ENCODE data around the gene SLC25A13. TPM values are rescaled to one million over a fixed set of nuclear protein-coding genes. Genes with fewer than 3 reads are reported as not detected.

The SLC25A13 gene
- total RNA-seq, 1 experiment from 2014 or later = 71.7 TPM

DNA sequence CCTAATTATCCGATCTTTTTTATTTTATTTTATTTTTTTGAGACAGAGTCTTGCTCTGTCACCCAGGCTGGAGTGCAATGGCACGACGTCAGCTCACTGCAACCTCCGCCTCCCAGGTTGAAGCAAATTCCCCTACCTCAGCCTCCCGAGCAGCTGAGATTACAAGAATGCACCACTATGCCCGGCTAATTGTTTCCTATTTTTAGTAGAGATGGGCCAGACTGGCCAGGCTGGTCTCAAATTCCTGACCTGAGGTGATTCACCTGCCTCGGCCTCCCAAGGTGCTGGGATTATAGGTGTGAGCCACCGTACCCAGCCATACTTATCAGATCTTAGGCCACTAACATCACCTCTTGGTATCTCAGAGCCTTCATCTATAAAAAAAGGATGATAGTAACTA, 4.9 kb downstream of the SLC25A13 start:
- H4K91ac ChIP-seq (ENCODE audit: insufficient read length, low read depth, low read length) = no peak overlapping the region
- H2BK20ac ChIP-seq (ENCODE audit: low read depth, low read length, poor library complexity, severe bottlenecking) = no peak overlapping the region
- no peaks in the 10 kb centered on the region for H3K23me2 ChIP-seq (ENCODE audit: insufficient read length, low read depth, low read length, poor library complexity, severe bottlenecking)
- no peak overlapping the region for H3K27ac ChIP-seq (ENCODE audit: insufficient read length, low read depth, low read length)
- peaks cover 32 to 47% of the 10 kb centered on the region in 2 experiments for H3K4me1 Mint-ChIP-seq
- H3K23ac ChIP-seq (ENCODE audit: insufficient read length, low read depth, low read length) = no peak overlapping the region
- H3K79me2 ChIP-seq (ENCODE audit: insufficient read depth, low read length) = peaks cover 12% of the 10 kb centered on the region; the same call in 1 of the 2 replicates
- H3T11ph ChIP-seq (ENCODE audit: low read length) = no peak overlapping the region
- H3K4ac ChIP-seq (ENCODE audit: low read depth, low read length) = no peak overlapping the region
- no peaks in the 10 kb centered on the region for H3K79me1 ChIP-seq (ENCODE audit: insufficient read depth, low read depth, low read length, poor library complexity, severe bottlenecking)
- no peak overlapping the region for H3K27ac Mint-ChIP-seq
- no peak overlapping the region for H4K5ac ChIP-seq (ENCODE audit: insufficient read length, low read depth, low read length)
- H3K4me2 ChIP-seq (ENCODE audit: insufficient read depth, insufficient read length, low read length) = no peak overlapping the region
- no CpG with 5 or more reads among the region's 8 CpGs for WGBS (ENCODE audit: extremely low coverage, insufficient read length, low lambda C conversion rate)
- H3K18ac ChIP-seq (ENCODE audit: insufficient read length, low read depth, low read length) = no peak overlapping the region
- H3K9me3 ChIP-seq (ENCODE audit: control insufficient read depth, low read depth, low read length) = no peaks in the 10 kb centered on the region
- H3K4me3 Mint-ChIP-seq = no peak overlapping the region
- no peak overlapping the region for H2AK5ac ChIP-seq (ENCODE audit: insufficient read length, low read length)
- H4K8ac ChIP-seq (replicated peaks; ENCODE audit: insufficient read length, low read depth, low read length) = no peak overlapping the region
- H3K9ac ChIP-seq (ENCODE audit: extremely low read depth, insufficient read length, low read length) = no peak overlapping the region
- H2BK15ac ChIP-seq (ENCODE audit: low read depth, low read length) = no peak overlapping the region
- no peaks in the 10 kb centered on the region for H4K20me1 ChIP-seq (ENCODE audit: control insufficient read depth, insufficient read depth, insufficient read length)
- peaks cover 0 to 5% (median 2%) of the 10 kb centered on the region in 3 experiments; a peak in 3 of 7 replicates for H3K36me3 Mint-ChIP-seq (ENCODE audit: insufficient read depth in 1 of 3, low read depth in 3 of 3)
- no peak overlapping the region for H2BK120ac ChIP-seq (ENCODE audit: low read depth, low read length, poor library complexity, severe bottlenecking)
- H3K4me1 ChIP-seq (ENCODE audit: insufficient read depth, low read length) = peaks cover 10% of the 10 kb centered on the region; the same call in 1 of the 2 replicates
- H2BK12ac ChIP-seq (ENCODE audit: insufficient read length, low read depth, low read length) = no peak overlapping the region
- H3K56ac ChIP-seq (ENCODE audit: insufficient read length, low read depth, low read length) = no peak overlapping the region
- no peak overlapping the region for H2AFZ ChIP-seq (ENCODE audit: low read length)
- no peaks in the 10 kb centered on the region for H3K27me3 ChIP-seq (ENCODE audit: insufficient read depth, low read length)
- no peak overlapping the region for H3K14ac ChIP-seq (ENCODE audit: insufficient read depth, low read length)
- H3K27me3 Mint-ChIP-seq (ENCODE audit: low read depth) = no peaks in the 10 kb centered on the region
- TF ChIP-seq, protein P1, sequence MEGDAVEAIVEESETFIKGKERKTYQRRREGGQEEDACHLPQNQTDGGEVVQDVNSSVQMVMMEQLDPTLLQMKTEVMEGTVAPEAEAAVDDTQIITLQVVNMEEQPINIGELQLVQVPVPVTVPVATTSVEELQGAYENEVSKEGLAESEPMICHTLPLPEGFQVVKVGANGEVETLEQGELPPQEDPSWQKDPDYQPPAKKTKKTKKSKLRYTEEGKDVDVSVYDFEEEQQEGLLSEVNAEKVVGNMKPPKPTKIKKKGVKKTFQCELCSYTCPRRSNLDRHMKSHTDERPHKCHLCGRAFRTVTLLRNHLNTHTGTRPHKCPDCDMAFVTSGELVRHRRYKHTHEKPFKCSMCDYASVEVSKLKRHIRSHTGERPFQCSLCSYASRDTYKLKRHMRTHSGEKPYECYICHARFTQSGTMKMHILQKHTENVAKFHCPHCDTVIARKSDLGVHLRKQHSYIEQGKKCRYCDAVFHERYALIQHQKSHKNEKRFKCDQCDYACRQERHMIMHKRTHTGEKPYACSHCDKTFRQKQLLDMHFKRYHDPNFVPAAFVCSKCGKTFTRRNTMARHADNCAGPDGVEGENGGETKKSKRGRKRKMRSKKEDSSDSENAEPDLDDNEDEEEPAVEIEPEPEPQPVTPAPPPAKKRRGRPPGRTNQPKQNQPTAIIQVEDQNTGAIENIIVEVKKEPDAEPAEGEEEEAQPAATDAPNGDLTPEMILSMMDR (conservative IDR thresholded peaks at IDR 0.05) = no peak
- H2BK5ac ChIP-seq (ENCODE audit: insufficient read length, low read length) = no peak overlapping the region
- H3K9me3 Mint-ChIP-seq = no peaks in the 10 kb centered on the region
- no peak for DNase-seq

Measured in H9 (cell line).